Measurements from ENCODE around the gene MAB21L3.

DNA sequence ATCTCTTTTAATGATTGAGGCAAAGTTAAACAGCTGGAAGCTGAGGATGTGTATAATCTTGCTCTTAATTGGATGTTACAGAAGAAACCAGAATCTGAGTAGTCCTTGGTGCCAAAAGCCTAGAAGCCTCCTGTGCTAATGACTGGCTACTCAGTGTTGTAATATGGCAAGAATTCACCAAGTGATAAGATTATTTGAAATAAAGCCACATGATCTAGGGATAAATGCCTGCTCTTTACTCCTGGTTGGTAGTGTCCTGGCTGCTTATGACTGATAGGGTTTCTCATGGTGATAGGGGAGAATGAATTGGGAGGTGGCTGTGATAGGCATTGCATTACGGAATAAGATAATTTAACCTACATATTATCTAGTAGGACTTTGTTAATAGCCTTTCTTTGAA is 13.6 kb upstream of the MAB21L3 start:
- TF ChIP-seq, protein P1, sequence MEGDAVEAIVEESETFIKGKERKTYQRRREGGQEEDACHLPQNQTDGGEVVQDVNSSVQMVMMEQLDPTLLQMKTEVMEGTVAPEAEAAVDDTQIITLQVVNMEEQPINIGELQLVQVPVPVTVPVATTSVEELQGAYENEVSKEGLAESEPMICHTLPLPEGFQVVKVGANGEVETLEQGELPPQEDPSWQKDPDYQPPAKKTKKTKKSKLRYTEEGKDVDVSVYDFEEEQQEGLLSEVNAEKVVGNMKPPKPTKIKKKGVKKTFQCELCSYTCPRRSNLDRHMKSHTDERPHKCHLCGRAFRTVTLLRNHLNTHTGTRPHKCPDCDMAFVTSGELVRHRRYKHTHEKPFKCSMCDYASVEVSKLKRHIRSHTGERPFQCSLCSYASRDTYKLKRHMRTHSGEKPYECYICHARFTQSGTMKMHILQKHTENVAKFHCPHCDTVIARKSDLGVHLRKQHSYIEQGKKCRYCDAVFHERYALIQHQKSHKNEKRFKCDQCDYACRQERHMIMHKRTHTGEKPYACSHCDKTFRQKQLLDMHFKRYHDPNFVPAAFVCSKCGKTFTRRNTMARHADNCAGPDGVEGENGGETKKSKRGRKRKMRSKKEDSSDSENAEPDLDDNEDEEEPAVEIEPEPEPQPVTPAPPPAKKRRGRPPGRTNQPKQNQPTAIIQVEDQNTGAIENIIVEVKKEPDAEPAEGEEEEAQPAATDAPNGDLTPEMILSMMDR (IDR thresholded peaks at IDR 0.05): no peak
- TF ChIP-seq POLR2A (IDR thresholded peaks at IDR 0.05) (no peak), POLR2AphosphoS5 (IDR thresholded peaks at IDR 0.05) (no peak)

Measured in breast epithelium (tissue), 3 donors.